Mucosa of descending colon (tissue), 3 donors: ENCODE measurements around the gene RFXANK. TPM values are rescaled to one million over a fixed set of nuclear protein-coding genes. Genes with fewer than 3 reads are reported as not detected.

Experiments
- ATAC-seq: fragments of 200-7000 bp; cut with Tn5 transposase; one replicate; pipeline ENCODE4 v1.9.1; 2020; ENCODE audit warnings: mild to moderate bottlenecking, moderate library complexity
- DNase-seq, 3 donors: peaks; one replicate each; pipeline ENCODE4 v3.0.0-alpha.2; 2020
- H3K36me3 ChIP-seq: fragments of 200-600 bp; one replicate; pipeline ENCODE4 v1.8.0; 2021; ENCODE audit warnings: low read depth, mild to moderate bottlenecking
- H3K4me1 ChIP-seq: fragments of 200-600 bp; one replicate; pipeline ENCODE4 v1.8.0; 2021; ENCODE audit warnings: low read depth, mild to moderate bottlenecking
- H3K4me3 ChIP-seq: fragments of 200-600 bp; one replicate; pipeline ENCODE4 v1.8.0; 2021; ENCODE audit warnings: mild to moderate bottlenecking
- H3K9me3 ChIP-seq: fragments of 200-600 bp; one replicate; pipeline ENCODE4 v1.8.0; 2021; ENCODE audit warnings: mild to moderate bottlenecking
- intact Hi-C, 2 donors: fragments of 100-400 bp; cut with DNase I in 1 of 2; cut with micrococcal nuclease in 1 of 2; formaldehyde crosslinking; loops; one replicate each; pipeline versions ENCODE4 v1.11.0 to v1.11.1; 2022; cut with DNase I, micrococcal nuclease
- total RNA-seq, 3 donors: library from RNA; stranded (reverse); fragmentation: NEBNext Ultra II Directional in 2 of 3; extraction: Animal tissue kit (Norgen Biotek cat#: 25700) in 2 of 3; gene quantifications; one replicate each; pipeline versions ENCODE4 v1.2.1 to v1.2.4, GENCODE V29; 2021 to 2023
- TF ChIP-seq, protein P1 (sequence below): fragments of 200-600 bp; IDR thresholded peaks from one replicate; pipeline ENCODE4 v1.8.0; 2022; ENCODE audit warnings: antibody characterized with exemption, mild to moderate bottlenecking
- donor health status: DM: no; HTN: no; CAD: no; lungs with moderate emphysema.
- donor health status: DM: no; HTN: no; CAD: no.
- donor health status: DM: no; HTN: yes; CAD: no.

RFXANK gene
- total RNA-seq, 3 donors from 2014 or later: 62.3 to 71.4 (median 64.9) TPM

DNA sequence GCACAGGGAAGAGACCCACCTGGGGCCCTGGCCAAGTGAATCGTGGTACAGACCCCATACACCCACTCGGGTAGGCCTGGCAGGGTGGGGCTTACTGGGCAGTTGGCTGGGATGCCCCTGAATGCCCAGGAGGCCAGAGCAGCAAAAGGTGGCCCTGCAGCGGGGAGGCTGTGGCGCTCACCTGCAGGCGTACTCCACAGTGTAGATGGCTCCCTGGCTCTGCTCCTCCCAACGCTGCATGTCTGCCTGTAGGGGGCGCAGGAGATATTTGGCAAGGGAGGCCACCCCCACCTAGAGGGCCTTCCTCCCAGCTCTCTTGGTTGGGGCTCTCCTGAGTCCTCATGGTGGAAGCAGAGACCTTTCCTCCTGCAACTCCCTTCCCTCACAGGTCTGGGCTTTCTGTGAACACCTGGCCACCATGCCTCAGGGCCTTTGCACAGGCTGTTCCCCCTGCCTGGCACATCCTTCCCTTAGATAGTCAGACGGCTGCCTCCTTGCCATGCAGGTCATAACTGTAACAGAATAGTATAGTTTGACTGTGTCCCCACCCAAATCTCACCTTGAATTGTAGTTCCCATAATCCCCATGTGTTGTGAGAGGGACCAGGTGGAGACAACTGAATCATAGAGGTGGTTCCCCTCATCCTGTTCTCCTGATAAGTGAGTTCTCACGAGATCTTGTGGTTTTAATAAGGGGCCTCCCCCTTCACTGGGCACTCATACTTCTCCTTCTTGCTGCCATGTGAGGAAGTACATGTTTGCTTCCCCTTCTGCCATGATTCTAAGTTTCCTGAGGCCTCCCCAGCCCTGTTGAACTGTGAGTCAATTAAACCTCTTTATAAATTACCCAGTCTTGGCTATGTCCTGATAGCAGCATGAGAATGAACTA, 6.0 kb upstream of the RFXANK start:
- H3K36me3 ChIP-seq: no peaks in the 10 kb centered on the region
- ATAC-seq: peak; percentile 91
- TF ChIP-seq, protein P1, sequence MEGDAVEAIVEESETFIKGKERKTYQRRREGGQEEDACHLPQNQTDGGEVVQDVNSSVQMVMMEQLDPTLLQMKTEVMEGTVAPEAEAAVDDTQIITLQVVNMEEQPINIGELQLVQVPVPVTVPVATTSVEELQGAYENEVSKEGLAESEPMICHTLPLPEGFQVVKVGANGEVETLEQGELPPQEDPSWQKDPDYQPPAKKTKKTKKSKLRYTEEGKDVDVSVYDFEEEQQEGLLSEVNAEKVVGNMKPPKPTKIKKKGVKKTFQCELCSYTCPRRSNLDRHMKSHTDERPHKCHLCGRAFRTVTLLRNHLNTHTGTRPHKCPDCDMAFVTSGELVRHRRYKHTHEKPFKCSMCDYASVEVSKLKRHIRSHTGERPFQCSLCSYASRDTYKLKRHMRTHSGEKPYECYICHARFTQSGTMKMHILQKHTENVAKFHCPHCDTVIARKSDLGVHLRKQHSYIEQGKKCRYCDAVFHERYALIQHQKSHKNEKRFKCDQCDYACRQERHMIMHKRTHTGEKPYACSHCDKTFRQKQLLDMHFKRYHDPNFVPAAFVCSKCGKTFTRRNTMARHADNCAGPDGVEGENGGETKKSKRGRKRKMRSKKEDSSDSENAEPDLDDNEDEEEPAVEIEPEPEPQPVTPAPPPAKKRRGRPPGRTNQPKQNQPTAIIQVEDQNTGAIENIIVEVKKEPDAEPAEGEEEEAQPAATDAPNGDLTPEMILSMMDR: peak; percentile 67
- peaks cover 15% of the 10 kb centered on the region for H3K4me1 ChIP-seq
- intact Hi-C loops: no loop called here
- DNase-seq: peak in 2 of 3 donors; percentile 50 to 54
- no peaks in the 10 kb centered on the region for H3K9me3 ChIP-seq
- H3K4me3 ChIP-seq: no peak overlapping the region

DNA sequence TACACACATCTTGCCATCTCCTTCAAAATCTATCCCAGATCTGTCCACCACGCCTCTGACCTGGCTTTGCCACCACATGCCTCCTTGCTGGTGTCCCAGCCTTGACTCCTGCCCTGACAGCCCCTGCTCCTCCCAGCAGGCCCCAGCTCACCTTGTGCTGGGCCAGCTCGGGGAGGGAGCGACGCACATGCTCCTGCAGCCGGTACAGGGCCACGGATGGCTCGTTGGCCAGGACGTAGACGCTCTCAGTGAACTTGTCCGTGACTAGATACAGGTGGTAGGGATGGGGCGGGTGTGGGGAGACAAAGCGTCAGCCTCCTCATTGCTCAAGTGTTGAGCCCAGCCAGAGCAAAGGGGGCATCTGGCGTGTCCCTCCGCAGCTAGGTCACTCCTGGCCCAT, 5.3 kb upstream of the RFXANK start:
- intact Hi-C loops: no loop called here
- TF ChIP-seq, protein P1: no peak
- Histone ChIP-seq H3K36me3 (no peaks in the 10 kb centered on the region), H3K9me3 (no peaks in the 10 kb centered on the region), H3K4me3 (no peak overlapping the region), H3K4me1 (peaks cover 17% of the 10 kb centered on the region)
- no peak for ATAC-seq
- no peak for DNase-seq

DNA sequence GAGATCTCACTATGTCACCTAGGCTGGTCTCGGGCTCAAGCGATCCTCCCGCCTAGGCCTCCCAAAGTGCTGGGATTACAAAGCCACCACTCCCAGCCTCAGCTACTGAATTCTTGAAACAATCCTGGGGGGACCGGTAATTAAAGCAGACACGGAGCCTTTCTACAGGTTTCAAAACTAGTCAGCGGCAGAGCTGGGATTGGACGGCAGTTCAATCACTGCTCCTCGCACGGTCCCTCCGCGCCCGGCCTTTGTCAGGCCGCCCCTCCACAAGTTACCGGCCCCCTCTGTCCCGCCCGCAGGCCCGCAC, 335 bp upstream of the RFXANK start:
- TF ChIP-seq, protein P1: no peak
- DNase-seq: no peak
- intact Hi-C loops: no loop called here
- ATAC-seq: no peak
- peaks cover 32% of the 10 kb centered on the region for H3K4me1 ChIP-seq
- H3K36me3 ChIP-seq: no peaks in the 10 kb centered on the region
- peak overlapping the region; percentile 74 for H3K4me3 ChIP-seq
- no peaks in the 10 kb centered on the region for H3K9me3 ChIP-seq

DNA sequence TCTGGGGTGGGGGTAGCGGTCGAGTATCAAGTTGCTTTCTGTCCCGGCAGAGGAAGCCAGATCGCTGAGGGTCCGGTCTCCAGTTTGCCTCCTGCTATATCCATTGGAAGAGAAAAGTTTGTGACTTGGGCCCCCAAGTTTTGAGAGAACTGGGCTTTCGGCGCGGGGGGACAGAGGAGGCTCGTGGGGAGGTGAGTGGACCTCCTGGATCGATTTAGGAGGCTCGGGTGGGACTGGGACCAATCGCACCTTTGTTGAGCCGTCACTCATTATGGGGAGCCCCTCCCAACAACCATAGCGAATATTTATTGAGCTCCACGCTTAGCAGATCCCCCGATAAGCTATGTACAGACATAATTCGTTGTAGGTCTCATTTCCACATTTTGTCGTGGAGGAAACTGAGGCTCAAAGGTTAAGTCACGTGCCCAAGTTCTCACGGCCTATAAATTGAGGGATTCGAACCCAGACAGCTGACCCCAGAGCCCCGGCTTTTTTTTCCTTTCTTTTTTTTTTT, 909 bp downstream of the RFXANK start:
- intact Hi-C loops: no loop called here
- Histone ChIP-seq H3K4me3 (peak overlapping the region; percentile 74), H3K4me1 (peaks cover 32% of the 10 kb centered on the region), H3K36me3 (no peaks in the 10 kb centered on the region), H3K9me3 (no peaks in the 10 kb centered on the region)
- no peak for ATAC-seq
- TF ChIP-seq, protein P1: no peak
- no peak for DNase-seq

DNA sequence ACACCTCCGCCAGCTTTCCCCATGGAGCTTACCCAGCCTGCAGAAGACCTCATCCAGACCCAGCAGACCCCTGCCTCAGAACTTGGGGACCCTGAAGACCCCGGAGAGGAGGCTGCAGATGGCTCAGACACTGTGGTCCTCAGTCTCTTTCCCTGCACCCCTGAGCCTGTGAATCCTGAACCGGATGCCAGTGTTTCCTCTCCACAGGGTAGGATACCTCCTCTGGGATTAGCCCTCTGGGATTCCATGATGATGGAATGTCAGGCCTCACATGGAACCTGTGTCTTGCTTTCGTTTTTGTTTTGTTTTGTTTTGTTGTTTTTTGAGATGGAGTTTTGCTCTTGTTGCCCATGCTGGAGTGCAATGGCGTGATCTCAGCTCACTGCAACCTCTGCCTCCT, 1.9 kb downstream of the RFXANK start:
- DNase-seq: no peak
- TF ChIP-seq, protein P1: no peak
- Histone ChIP-seq H3K4me1 (peaks cover 32% of the 10 kb centered on the region), H3K9me3 (no peaks in the 10 kb centered on the region), H3K36me3 (no peaks in the 10 kb centered on the region), H3K4me3 (no peak overlapping the region)
- intact Hi-C loops: no loop called here
- ATAC-seq: no peak
